Omental fat pad (tissue), 4 donors: ENCODE data around the gene SEL1L. TPM values are rescaled to one million over a fixed set of nuclear protein-coding genes. Genes with fewer than 3 reads are reported as not detected.

Source experiments
- ATAC-seq: fragments of 150-250 bp; one replicate; pipeline ENCODE4 v1.9.1; 2016; ENCODE audit warnings: mild to moderate bottlenecking, moderate library complexity; ENCODE audit not compliant: low FRiP score
- DNase-seq: peaks from one replicate; pipeline ENCODE4 v3.0.0-alpha.2; 2019; ENCODE audit warnings: low spot score
- total RNA-seq, 4 donors: library from RNA; depleted of rRNA; stranded (reverse); fragments of >200 nt; gene quantifications; one replicate each; pipeline ENCODE4 v1.1.0, GENCODE V29; 2016
- TF ChIP-seq, protein P1 (sequence below), 3 donors: fragments of 450-650 bp; IDR thresholded peaks; one replicate each; pipeline ENCODE4 v1.5.1; 2016 to 2017; ENCODE audit warnings: antibody characterized with exemption in 3 of 3, mild to moderate bottlenecking in 3 of 3, moderate library complexity in 2 of 3

The SEL1L gene
- total RNA-seq, 4 donors from 2014 or later, result 53.3 to 74.0 (median 66.5) TPM

DNA sequence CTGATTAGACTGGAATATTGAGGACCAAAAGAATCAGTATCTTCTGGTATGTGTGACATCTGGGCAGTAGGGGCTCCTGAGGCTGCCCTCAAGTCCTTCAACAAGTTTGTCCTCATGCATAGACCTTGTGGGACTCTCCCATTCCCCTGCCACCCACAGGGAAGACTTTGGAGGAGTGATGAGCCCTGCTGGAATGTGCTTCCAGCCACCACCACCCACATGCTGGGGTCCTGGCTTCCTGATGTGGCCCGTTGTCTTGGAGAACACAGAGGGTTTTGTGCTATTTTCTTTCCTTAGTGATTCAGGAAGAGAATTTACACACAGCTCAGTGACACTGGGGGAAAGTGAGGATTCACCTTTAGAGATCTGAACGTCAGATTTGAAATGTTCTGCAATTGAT, 29.2 kb upstream of the SEL1L start:
- ATAC-seq, result no peak
- TF ChIP-seq, protein P1, sequence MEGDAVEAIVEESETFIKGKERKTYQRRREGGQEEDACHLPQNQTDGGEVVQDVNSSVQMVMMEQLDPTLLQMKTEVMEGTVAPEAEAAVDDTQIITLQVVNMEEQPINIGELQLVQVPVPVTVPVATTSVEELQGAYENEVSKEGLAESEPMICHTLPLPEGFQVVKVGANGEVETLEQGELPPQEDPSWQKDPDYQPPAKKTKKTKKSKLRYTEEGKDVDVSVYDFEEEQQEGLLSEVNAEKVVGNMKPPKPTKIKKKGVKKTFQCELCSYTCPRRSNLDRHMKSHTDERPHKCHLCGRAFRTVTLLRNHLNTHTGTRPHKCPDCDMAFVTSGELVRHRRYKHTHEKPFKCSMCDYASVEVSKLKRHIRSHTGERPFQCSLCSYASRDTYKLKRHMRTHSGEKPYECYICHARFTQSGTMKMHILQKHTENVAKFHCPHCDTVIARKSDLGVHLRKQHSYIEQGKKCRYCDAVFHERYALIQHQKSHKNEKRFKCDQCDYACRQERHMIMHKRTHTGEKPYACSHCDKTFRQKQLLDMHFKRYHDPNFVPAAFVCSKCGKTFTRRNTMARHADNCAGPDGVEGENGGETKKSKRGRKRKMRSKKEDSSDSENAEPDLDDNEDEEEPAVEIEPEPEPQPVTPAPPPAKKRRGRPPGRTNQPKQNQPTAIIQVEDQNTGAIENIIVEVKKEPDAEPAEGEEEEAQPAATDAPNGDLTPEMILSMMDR (IDR thresholded peaks at IDR 0.05), result no peak
- DNase-seq, result no peak

DNA sequence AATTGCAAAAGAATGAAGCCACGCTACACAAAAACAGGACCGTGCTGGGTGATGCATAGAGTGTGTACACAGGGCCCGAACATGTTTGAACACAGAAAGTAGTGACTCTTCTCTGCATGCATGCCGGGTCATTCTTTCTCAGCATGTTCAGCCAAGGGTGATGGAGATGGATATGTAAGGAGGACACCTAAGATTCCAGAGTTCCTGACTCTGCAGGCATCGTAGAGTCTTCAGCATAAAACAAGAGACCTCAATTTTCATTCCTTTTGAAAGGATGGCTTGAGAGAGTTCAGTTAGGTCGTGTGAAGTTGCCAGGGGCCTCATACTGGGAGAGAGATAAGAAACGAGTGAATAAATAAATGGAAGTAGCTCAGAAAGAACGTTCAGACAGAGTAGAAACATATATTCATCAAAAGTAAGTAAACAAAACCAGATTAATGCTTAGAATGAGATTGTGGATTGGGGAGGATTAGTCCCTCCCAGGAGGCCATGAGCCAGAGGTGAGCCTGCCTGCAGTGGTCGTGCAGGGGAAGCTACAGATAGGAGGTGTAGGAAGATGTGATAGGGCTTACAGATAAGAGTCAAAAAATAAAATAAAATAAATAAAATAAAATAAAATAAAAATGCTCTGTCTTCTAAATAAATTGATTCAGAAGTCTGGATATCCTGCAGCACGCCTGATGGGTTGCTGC, 27.6 kb upstream of the SEL1L start:
- no peak for ATAC-seq
- DNase-seq, result no peak
- TF ChIP-seq, protein P1 (IDR thresholded peaks at IDR 0.05), result no peak

DNA sequence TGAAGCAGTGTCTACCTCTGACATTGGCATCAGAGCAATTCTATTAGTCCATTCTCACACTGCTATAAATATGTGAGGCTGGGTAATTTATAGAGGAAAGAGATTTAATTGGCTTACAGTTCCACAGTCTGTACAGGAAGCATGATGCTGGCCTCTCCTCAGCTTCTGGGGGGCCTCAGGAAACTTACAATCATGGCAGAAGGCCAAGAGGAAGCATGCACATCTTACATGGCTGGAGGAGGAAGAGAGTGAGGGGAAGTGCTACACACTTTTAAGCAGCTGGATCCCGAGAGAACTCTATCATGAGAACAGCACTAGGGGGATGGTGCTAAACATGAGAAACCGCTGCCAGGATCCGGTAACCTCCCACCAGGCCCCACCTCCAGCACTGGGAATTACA, 25.7 kb upstream of the SEL1L start:
- no peak for DNase-seq
- no peak for ATAC-seq
- TF ChIP-seq, protein P1 (IDR thresholded peaks at IDR 0.05), result no peak

DNA sequence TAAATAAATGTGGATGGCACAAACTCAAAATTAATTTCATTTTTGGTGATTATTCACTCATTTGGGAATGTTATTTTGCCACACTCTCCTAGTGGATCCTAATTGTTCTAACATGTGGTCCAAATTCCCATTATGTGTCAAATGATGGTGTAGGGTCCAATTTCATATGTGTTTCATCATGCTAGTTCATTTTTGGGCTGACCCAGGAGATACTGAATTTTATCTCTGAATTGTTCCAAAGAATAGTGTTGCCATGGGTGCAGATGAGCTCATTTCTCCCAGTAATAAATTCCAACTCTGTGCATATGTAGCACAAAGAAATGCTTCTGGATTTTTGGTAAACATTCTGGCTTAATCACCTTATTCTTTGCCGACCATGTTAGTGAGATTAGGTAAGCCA, 23.5 kb upstream of the SEL1L start:
- DNase-seq (no peak), ATAC-seq (no peak)
- TF ChIP-seq, protein P1 (IDR thresholded peaks at IDR 0.05), result no peak

DNA sequence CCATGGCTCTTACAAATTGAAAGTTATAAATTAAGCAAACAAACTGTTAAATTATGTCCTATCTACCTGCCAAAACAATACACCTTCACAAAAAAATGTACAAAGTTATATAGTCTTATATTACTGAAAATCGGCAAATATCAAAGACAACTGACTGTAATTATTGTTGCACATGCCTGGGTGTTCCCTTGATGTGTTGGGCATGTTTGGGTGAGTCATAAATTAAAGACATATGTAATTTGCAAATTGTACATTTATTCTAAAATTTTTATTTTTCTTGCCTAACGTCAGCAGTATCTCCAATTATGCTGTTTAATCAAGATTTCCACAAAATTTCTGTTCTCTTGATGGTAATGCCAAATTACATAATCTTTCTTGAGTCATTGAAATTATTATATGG, 22.0 kb upstream of the SEL1L start:
- no peak for DNase-seq
- ATAC-seq, result no peak

DNA sequence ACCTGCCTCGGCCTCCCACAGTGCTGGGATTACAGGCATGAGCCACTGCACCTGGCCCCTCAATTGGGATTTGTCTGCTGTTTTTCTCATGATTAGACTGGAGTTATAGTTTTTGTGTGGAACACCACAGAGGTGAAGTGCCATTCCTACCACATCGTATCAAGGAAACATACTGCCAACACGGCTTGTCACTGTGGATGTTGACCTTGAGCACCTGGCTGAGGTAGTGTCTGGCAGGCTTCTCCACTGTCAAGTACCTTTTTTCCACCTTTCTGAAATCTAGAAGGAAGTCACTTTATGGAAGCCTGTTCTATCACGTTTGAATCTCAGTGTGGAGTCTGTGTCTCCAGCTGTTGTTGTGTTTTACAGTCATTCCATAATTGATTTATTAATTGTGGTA, 21.4 kb upstream of the SEL1L start:
- DNase-seq (no peak), ATAC-seq (no peak)
- TF ChIP-seq, protein P1 (IDR thresholded peaks at IDR 0.05), result no peak

More for the DNA sequence above, 22.0 kb upstream of the SEL1L start:
- TF ChIP-seq, protein P1 (IDR thresholded peaks at IDR 0.05), result no peak

DNA sequence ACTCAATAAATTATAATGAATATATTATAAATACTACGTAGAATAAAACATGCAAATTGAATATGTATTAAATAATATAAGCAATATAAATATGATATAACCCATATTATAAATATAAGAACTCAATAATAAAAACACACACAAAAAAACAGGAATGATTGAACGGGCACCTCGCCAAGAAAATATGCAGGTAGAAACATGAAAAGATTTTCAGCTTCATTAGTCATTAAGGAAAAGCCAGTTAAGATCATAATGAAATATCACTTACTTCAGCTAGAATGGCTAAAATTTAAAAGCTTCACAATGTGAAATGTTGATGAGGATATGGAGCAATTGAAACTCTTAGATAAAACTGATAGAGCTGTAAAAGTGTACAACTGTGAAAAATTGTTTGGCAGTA, 17.8 kb upstream of the SEL1L start:
- TF ChIP-seq, protein P1 (IDR thresholded peaks at IDR 0.05), result no peak
- no peak for DNase-seq
- no peak for ATAC-seq
